Endothelial cell of umbilical vein (primary cell): ENCODE results near the gene ATXN3L.

Source experiments
- CTCF ChIP-seq, 2 donors: IDR thresholded peaks; 1 replicate in 1 of 2; 2 replicates in 1 of 2; pipeline ENCODE4 v1.5.1; 2011; ENCODE audit warnings: low read length in 2 of 2, mild to moderate bottlenecking in 2 of 2, moderate library complexity in 2 of 2, control low read depth in 1 of 2, inconsistent platforms in 1 of 2, low read depth in 1 of 2; ENCODE audit not compliant: insufficient read depth in 1 of 2; ENCODE audit errors: extremely low read depth in 1 of 2
- EZH2 ChIP-seq: IDR thresholded peaks from 2 replicates; pipeline ENCODE4 v1.6.1; 2012; ENCODE audit warnings: borderline replicate concordance, low read depth, mild to moderate bottlenecking, moderate library complexity, low read length, inconsistent platforms; ENCODE audit not compliant: severe bottlenecking
- FOS ChIP-seq: IDR thresholded peaks from 2 replicates; pipeline ENCODE4 v1.6.1; 2011; ENCODE audit warnings: mild to moderate bottlenecking, low read length, moderate library complexity, borderline replicate concordance; ENCODE audit not compliant: insufficient read depth
- JUN ChIP-seq: IDR thresholded peaks from 2 replicates; pipeline ENCODE4 v1.6.1; 2011; ENCODE audit warnings: borderline replicate concordance, low read depth; ENCODE audit not compliant: insufficient read length, insufficient read depth
- MAX ChIP-seq: IDR thresholded peaks from 2 replicates; pipeline ENCODE4 v1.6.1; 2011; ENCODE audit not compliant: insufficient read depth, insufficient read length
- MYC ChIP-seq: IDR thresholded peaks from one replicate; pipeline ENCODE4 v1.6.1; 2011; ENCODE audit warnings: mild to moderate bottlenecking, low read depth, low read length
- POLR2A ChIP-seq: IDR thresholded peaks from 2 replicates; pipeline ENCODE4 v1.6.1; 2012; ENCODE audit warnings: low read depth, mild to moderate bottlenecking, control low read depth, low read length
- POLR2AphosphoS5 ChIP-seq: IDR thresholded peaks from 2 replicates; pipeline ENCODE4 v1.6.1; 2012; ENCODE audit warnings: low read depth, mild to moderate bottlenecking, control low read depth, low read length, moderate library complexity; ENCODE audit not compliant: insufficient read depth

GRCh38 chrX:13298836-13299235 is 21.0 kb downstream of the ATXN3L start:
- no peak for TF ChIP-seq POLR2A
- no peak for TF ChIP-seq MYC
- no peak for TF ChIP-seq EZH2
- no peak for TF ChIP-seq CTCF (IDR thresholded peaks at IDR 0.05; ENCODE audit: extremely low read depth in 1 of 2, insufficient read depth in 1 of 2, low read depth in 1 of 2, low read length in 2 of 2)
- TF ChIP-seq POLR2AphosphoS5 = no peak
- TF ChIP-seq MAX = no peak
- no peak for TF ChIP-seq JUN
- TF ChIP-seq FOS = no peak
